Mucosa of stomach (tissue), 1 donor: ENCODE data around the gene TMEM178B.

Source experiments
- H3K27me3 ChIP-seq: one replicate; pipeline ENCODE4 v1.7.0; 2013; ENCODE audit warnings: mild to moderate bottlenecking, low read length; ENCODE audit not compliant: control insufficient read depth, insufficient read depth
- H3K36me3 ChIP-seq: one replicate; pipeline ENCODE4 v1.7.0; 2013; ENCODE audit warnings: low read length; ENCODE audit not compliant: control insufficient read depth, insufficient read depth
- H3K4me1 ChIP-seq: one replicate; pipeline ENCODE4 v1.7.0; 2013; ENCODE audit warnings: mild to moderate bottlenecking, low read length; ENCODE audit not compliant: control insufficient read depth, insufficient read depth
- H3K4me3 ChIP-seq: one replicate; pipeline ENCODE4 v1.7.0; 2013; ENCODE audit warnings: low read length
- H3K9ac ChIP-seq: one replicate; pipeline ENCODE4 v1.7.0; 2013; ENCODE audit warnings: mild to moderate bottlenecking, low read length, moderate library complexity
- H3K9me3 ChIP-seq: one replicate; pipeline ENCODE4 v1.7.0; 2013; ENCODE audit warnings: mild to moderate bottlenecking, low read length, moderate library complexity; ENCODE audit not compliant: control insufficient read depth
- donor health status: Pancreatic carcinoma.

TMEM178B gene

GRCh38 chr7:141497391-141497790 lies 423.5 kb downstream of the TMEM178B start:
- no peaks in the 10 kb centered on the region for H3K9me3 ChIP-seq
- no peaks in the 10 kb centered on the region for H3K4me1 ChIP-seq
- H3K9ac ChIP-seq: no peak overlapping the region
- no peaks in the 10 kb centered on the region for H3K27me3 ChIP-seq
- no peaks in the 10 kb centered on the region for H3K36me3 ChIP-seq
- no peak overlapping the region for H3K4me3 ChIP-seq

- H3K27me3 ChIP-seq: no peaks in the 10 kb centered on the region
- H3K4me3 ChIP-seq: no peak overlapping the region
- no peak overlapping the region for H3K9ac ChIP-seq
- no peaks in the 10 kb centered on the region for H3K4me1 ChIP-seq
- H3K9me3 ChIP-seq: no peaks in the 10 kb centered on the region
- H3K36me3 ChIP-seq: no peaks in the 10 kb centered on the region
These were observed 426.7 kb downstream of the TMEM178B start for GRCh38 chr7:141500608-141501007.

DNA sequence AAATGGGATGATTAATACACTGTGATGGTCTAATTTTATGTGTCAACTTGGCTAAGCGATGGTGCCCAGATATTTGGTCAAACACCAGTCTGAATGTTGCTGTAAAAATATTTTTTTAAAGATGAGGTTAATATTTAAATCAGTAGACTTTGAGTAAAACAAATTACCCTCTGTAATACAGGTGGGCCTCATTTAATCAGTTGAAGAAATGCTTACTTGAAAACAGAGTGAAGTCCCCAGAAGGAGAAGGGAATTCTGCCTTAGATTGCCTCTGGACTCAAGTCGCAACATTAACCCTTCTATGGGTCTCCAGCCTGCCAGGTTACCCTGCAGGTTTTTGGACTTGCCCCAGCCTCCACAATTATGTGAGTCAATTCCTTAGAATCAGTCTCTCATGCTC lies 427.6 kb downstream of the TMEM178B start:
- no peak overlapping the region for H3K9ac ChIP-seq
- no peaks in the 10 kb centered on the region for H3K36me3 ChIP-seq
- no peak overlapping the region for H3K4me3 ChIP-seq
- H3K4me1 ChIP-seq: no peaks in the 10 kb centered on the region
- no peaks in the 10 kb centered on the region for H3K27me3 ChIP-seq
- H3K9me3 ChIP-seq: no peaks in the 10 kb centered on the region

- Histone ChIP-seq H3K4me3 (no peak overlapping the region), H3K9me3 (no peaks in the 10 kb centered on the region), H3K4me1 (peaks cover 8% of the 10 kb centered on the region), H3K36me3 (no peaks in the 10 kb centered on the region), H3K9ac (peak overlapping the region; percentile 22), H3K27me3 (peaks cover 27% of the 10 kb centered on the region)
These were observed 437.4 kb downstream of the TMEM178B start for GRCh38 chr7:141511316-141511675.

DNA sequence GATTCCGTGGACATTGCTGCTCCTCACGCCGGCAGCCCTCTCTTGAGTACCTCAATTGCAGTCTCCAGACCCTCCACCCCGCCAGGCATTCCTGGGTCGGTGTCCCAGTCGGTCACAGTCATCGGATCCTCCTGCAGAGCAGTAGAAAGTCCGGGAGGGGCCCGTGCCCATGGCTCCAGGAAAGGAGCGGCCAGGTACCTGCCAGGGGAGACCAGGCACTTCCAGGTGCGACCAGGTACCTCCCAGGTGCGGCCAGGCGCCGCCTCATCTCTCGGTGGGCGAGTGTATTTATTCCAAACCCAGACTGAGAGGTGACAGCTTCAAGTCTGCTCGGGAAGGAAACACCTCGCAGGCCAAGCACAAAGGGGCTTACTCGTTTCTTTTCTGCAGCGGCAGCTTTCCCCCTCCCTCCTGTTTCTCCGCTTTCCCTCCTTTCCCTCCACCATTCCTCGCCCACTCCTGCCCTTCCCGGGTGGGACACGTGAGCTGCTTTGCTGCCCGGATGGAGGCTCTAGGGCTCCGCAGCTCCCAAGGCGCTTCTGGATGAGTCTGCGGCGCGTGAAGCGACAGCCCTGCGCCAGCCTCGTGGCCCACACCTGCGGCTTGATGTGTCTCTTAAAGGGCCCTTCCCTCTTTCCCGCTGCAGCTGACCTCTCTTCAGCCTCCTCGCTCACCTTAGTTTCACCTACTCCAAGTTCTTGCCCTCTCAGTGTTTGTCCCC lies 438.0 kb downstream of the TMEM178B start:
- peak overlapping the region; percentile 22 for H3K9ac ChIP-seq
- H3K4me3 ChIP-seq: no peak overlapping the region
- no peaks in the 10 kb centered on the region for H3K9me3 ChIP-seq
- peaks cover 27% of the 10 kb centered on the region for H3K27me3 ChIP-seq
- no peaks in the 10 kb centered on the region for H3K36me3 ChIP-seq
- H3K4me1 ChIP-seq: peaks cover 8% of the 10 kb centered on the region

GRCh38 chr7:141512597-141512996 lies 438.7 kb downstream of the TMEM178B start:
- Histone ChIP-seq H3K27me3 (peaks cover 27% of the 10 kb centered on the region), H3K9ac (no peak overlapping the region), H3K4me3 (no peak overlapping the region), H3K36me3 (no peaks in the 10 kb centered on the region), H3K4me1 (peaks cover 8% of the 10 kb centered on the region), H3K9me3 (no peaks in the 10 kb centered on the region)

DNA sequence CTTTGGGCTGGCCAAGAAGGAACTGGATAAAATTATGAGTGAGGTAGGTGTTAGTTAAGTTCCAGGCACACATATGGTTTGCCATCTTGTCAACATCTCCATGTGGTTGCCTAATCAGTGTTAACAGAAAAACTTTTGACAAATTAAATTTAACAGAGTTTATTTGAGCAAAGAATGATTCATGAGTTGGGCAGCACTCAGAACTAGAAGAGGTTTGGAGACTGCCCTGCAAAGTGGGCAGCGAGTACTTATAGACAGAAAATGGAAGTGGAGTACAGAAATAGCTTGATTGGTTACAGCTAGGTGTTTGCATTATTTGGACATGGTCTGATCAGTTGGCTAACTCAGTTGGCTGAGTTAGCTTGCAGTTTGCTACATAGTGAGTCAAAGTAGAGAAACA lies 439.9 kb downstream of the TMEM178B start:
- H3K9me3 ChIP-seq: no peaks in the 10 kb centered on the region
- H3K27me3 ChIP-seq: peaks cover 27% of the 10 kb centered on the region
- peaks cover 8% of the 10 kb centered on the region for H3K4me1 ChIP-seq
- no peaks in the 10 kb centered on the region for H3K36me3 ChIP-seq
- H3K4me3 ChIP-seq: no peak overlapping the region
- no peak overlapping the region for H3K9ac ChIP-seq

GRCh38 chr7:141515941-141516340 lies 442.1 kb downstream of the TMEM178B start:
- peaks cover 8% of the 10 kb centered on the region for H3K4me1 ChIP-seq
- H3K27me3 ChIP-seq: peaks cover 27% of the 10 kb centered on the region
- no peak overlapping the region for H3K4me3 ChIP-seq
- no peaks in the 10 kb centered on the region for H3K9me3 ChIP-seq
- H3K9ac ChIP-seq: no peak overlapping the region
- no peaks in the 10 kb centered on the region for H3K36me3 ChIP-seq

DNA sequence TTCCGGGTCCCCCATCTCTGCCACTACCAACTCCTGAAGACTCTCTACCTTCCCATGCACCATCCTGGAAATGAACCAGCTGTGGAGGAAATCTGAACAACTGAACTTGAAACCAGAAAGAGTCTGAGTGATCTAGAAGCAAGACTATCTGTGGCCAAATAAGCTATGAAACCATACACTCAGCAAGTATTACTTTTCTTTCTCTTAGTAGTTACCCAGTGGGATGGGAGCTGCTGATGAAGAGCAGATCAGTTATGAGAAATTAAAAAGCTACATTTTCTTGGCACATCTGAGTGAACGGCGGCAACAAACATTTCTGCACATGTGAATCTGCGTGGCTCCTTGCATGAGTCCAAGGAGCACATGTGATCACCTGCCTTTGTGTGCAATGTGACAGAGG lies 445.8 kb downstream of the TMEM178B start:
- Histone ChIP-seq H3K4me3 (no peak overlapping the region), H3K36me3 (no peaks in the 10 kb centered on the region), H3K9me3 (no peaks in the 10 kb centered on the region), H3K9ac (no peak overlapping the region), H3K27me3 (peaks cover 6% of the 10 kb centered on the region), H3K4me1 (no peaks in the 10 kb centered on the region)

DNA sequence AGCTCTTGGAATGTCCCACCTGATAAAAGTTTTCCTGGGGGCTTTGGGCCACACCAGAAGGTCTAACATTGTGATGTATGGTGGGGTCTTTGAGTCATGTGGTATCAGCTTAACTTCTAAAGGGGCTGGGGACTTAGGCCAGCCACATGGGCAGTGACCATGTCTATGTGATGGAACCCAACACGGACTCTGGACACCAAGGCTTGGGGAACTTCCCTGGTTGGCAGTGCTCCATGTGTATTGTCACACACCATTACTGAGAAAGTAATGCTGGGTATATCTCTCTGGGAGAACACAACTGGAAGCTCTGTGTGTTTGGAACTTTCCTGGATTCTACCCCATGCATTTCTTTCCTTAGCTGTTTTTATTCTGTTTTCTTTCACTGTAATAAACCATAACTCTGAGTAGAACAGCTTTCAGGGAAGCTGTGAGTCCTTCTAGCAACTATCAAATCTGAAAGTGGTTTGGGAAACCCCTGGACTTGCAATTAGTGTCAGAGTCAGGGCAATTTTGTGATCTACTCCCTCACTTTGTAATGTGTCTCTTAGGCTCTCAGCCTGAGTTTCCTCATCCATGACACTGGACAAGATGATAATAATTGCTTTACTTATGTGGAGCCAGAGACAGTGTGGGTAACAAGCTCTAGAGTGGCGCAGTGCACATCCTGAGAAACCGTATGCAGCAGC lies 448.9 kb downstream of the TMEM178B start:
- Histone ChIP-seq H3K9ac (no peak overlapping the region), H3K4me3 (no peak overlapping the region), H3K27me3 (no peaks in the 10 kb centered on the region), H3K4me1 (no peaks in the 10 kb centered on the region), H3K9me3 (no peaks in the 10 kb centered on the region), H3K36me3 (no peaks in the 10 kb centered on the region)

DNA sequence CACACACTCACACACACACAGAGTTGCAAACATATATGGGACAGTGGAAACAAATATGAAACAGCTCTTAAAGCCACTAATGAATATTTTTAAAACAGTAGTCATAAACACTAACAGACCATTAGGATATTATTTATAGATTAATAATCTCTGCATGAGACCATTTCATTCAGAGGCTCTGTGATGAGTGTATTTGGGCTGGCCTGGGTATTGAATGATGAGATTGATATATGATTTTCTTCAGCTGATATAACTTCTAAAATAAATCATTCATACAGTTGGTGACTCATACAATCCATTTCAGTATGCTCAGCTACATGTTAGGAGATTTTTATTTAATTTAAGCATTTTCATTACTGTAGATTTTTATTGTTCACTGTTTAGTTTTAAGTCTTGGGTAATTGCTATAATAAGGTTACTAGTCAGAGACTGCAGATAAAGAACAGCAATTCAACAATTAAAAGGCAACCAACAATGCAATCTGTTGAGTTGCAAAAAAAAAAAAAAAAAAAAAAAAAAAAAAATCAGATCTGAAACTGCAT lies 452.2 kb downstream of the TMEM178B start:
- Histone ChIP-seq H3K9me3 (no peaks in the 10 kb centered on the region), H3K4me3 (no peak overlapping the region), H3K27me3 (no peaks in the 10 kb centered on the region), H3K9ac (no peak overlapping the region), H3K4me1 (no peaks in the 10 kb centered on the region), H3K36me3 (no peaks in the 10 kb centered on the region)

- Histone ChIP-seq H3K4me3 (no peak overlapping the region), H3K9me3 (no peaks in the 10 kb centered on the region), H3K4me1 (no peaks in the 10 kb centered on the region), H3K36me3 (no peaks in the 10 kb centered on the region), H3K27me3 (no peaks in the 10 kb centered on the region), H3K9ac (no peak overlapping the region)
These were observed 453.2 kb downstream of the TMEM178B start for GRCh38 chr7:141527076-141527475.
